ENCODE results near the gene RASA3. TPM values are rescaled to one million over a fixed set of nuclear protein-coding genes. Genes with fewer than 3 reads are reported as not detected.
A peak's percentile ranks its signal among the peaks of the same experiment; 100 is the strongest.

Gene RASA3
- total and polyA plus RNA-seq, 11 donors = 4.8 to 24.2 (median 9.7) TPM

DNA sequence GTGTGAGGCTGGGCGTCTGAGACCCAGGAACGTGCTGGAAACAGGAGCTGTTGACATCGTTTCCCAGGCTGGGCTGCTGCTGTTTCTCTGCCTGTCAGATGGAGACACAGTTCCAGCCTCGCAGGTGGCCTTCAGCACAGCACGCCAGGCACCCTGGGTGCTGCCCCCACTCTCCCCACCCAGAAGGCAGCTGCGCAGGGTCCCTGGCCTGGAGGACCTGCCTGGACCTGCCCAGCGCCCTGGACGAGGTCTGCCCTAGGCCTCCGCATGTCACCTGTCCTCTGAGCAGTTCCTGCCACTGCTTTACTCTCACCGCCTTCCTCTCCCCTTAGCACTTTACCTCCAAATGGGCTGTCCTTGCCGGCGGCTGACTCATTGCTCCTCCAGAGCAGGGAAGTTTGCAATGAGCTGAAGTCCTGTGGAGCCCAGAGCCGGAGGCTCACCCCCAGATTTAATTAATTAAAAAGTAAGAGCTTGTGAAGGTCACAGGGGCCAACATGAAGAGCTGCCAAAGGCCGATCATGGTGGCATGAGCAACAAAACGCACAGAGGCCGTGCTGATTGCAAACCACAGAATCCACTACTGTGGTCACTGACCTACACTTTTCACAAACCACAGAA, 190.7 kb downstream of the RASA3 start:
- Histone ChIP-seq H3K27me3 (no peaks in the 10 kb centered on the region), H3K9me3 (no peaks in the 10 kb centered on the region), H3K4me1 (peaks cover 0 to 17% (median 4%) of the 10 kb centered on the region in 12 donors), H3K36me3 (no peaks in the 10 kb centered on the region), H3K27ac (no peak overlapping the region), H3K4me3 (no peak overlapping the region)
- TF ChIP-seq POLR2A (IDR thresholded peaks at IDR 0.05) = no peak
- TF ChIP-seq, protein P1, sequence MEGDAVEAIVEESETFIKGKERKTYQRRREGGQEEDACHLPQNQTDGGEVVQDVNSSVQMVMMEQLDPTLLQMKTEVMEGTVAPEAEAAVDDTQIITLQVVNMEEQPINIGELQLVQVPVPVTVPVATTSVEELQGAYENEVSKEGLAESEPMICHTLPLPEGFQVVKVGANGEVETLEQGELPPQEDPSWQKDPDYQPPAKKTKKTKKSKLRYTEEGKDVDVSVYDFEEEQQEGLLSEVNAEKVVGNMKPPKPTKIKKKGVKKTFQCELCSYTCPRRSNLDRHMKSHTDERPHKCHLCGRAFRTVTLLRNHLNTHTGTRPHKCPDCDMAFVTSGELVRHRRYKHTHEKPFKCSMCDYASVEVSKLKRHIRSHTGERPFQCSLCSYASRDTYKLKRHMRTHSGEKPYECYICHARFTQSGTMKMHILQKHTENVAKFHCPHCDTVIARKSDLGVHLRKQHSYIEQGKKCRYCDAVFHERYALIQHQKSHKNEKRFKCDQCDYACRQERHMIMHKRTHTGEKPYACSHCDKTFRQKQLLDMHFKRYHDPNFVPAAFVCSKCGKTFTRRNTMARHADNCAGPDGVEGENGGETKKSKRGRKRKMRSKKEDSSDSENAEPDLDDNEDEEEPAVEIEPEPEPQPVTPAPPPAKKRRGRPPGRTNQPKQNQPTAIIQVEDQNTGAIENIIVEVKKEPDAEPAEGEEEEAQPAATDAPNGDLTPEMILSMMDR (IDR thresholded peaks at IDR 0.05) = no peak
- whole genome bisulfite sequencing, 4 donors = 79 to 87% (median 85%) methylated on average over 11 to 16 of the region's 16 CpGs
- DNase-seq = peak in 2 of 5 donors; percentile 19 to 46
- intact Hi-C loops (cut with DNase I) = no loop called here
- ATAC-seq = no peak

DNA sequence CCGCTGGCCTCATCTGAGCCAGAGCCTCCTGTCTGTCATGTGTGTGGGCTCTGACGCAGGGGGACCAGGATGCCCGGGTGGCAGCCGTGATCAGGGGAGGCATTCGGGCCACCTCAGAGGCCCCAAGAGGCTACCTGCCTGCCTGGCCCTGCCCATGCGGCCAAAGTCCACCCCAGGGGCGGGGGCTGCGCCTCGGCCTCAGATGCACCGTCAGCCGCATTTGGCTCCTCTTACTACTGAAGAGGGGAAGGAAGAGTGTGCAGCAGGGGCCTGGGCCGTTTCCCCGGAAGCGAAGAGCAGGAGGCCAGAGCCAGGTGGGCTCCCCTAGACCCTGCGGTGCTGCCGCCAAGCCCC, 192.5 kb downstream of the RASA3 start:
- TF ChIP-seq POLR2A (IDR thresholded peaks at IDR 0.05) = no peak
- TF ChIP-seq, protein P1 (IDR thresholded peaks at IDR 0.05) = no peak
- Histone ChIP-seq H3K4me1 (peaks cover 0 to 34% (median 12%) of the 10 kb centered on the region in 12 donors), H3K36me3 (no peaks in the 10 kb centered on the region), H3K9me3 (no peaks in the 10 kb centered on the region), H3K4me3 (no peak overlapping the region), H3K27ac (no peak overlapping the region), H3K27me3 (no peaks in the 10 kb centered on the region)
- intact Hi-C loops (cut with DNase I) = no loop called here
- peak in 2 of 5 donors; percentile 20 to 52 for DNase-seq
- WGBS, 4 donors = 78 to 98% (median 82%) methylated on average over 10 to 16 of the region's 16 CpGs
- no peak for ATAC-seq

DNA sequence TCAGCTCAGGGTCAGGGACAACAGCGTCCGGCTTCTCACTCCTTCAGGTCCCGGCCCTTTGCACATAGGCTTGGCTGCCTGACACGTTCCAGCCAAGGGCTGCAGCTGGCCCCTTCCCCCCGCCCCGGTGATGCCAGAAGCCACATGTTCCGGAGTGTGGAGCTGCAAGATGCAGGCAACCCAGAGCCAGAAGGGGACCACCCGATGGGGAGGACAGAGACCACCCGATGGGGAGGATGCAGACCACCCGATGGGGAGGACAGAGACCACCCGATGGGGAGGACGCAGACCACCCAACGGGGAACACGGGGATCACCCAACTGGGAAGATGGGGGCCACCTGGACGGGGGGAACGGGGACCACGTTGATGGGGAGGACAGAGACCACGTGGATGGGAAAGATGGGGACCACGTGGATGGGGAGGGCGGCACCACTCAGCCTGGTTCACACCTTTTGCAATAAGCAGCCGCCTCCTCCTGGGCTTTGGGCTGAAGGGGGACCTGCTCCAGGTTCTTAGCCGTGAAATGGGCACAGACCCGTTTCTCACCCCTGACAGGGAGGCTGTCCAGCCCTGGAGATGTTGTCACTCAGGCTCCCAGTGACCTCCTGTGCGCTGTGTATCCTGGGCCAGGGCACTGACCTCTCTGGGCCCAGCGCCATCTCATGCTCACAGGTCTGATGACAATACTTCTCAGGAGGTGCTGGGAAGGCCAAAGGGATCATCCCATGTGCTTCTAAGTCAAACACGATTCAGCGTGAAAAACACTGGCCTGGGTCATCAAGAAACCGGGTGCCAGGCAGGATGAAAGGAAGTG, 193.1 kb downstream of the RASA3 start:
- Histone ChIP-seq H3K27me3 (no peaks in the 10 kb centered on the region), H3K9me3 (no peaks in the 10 kb centered on the region), H3K36me3 (no peaks in the 10 kb centered on the region), H3K4me1 (peaks cover 0 to 39% (median 13%) of the 10 kb centered on the region in 12 donors), H3K27ac (no peak overlapping the region), H3K4me3 (no peak overlapping the region)
- intact Hi-C loops (cut with DNase I) = no loop called here
- 74 to 82% (median 78%) methylated on average over 25 to 28 of the region's 28 CpGs for WGBS, 4 donors
- DNase-seq (peak in 2 of 5 donors; percentile 24 to 42), ATAC-seq (peak in 1 of 4 donors; percentile 14)
- TF ChIP-seq, protein P1 (IDR thresholded peaks at IDR 0.05) = no peak
- no peak for TF ChIP-seq POLR2A (IDR thresholded peaks at IDR 0.05)

DNA sequence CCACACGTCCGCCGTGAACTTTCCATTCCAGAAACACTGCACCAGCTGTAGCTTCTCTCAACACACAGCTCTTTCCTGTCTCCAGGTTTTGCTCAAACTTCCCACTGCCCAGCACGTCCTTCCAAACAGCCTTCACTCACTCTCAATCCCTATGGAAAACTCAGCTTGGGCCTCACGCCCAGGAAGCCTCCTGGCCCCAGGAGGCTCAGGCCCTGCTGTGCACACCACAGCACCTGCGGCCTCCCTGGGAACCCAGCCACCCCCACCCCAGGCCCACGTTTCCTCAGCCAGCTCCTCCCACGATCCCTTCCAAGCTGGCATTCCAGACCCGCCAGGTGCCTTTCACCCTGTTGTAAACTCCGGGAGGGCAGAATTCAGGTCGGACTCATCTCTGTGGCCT, 193.7 kb downstream of the RASA3 start:
- H3K4me3 ChIP-seq = no peak overlapping the region
- 53 to 58% (median 55%) methylated on average over 9 to 11 of the region's 11 CpGs for WGBS, 4 donors
- DNase-seq = peak in 2 of 5 donors; percentile 29 to 35
- peak in 2 of 4 donors; percentile 11 to 24 for ATAC-seq
- intact Hi-C loops (cut with DNase I) = no loop called here
- H3K36me3 ChIP-seq = no peaks in the 10 kb centered on the region
- no peaks in the 10 kb centered on the region for H3K9me3 ChIP-seq
- H3K4me1 ChIP-seq = peaks cover 0 to 39% (median 13%) of the 10 kb centered on the region in 12 donors
- no peak overlapping the region for H3K27ac ChIP-seq
- no peak for TF ChIP-seq POLR2A (IDR thresholded peaks at IDR 0.05)
- TF ChIP-seq, protein P1 (IDR thresholded peaks at IDR 0.05) = no peak
- no peaks in the 10 kb centered on the region for H3K27me3 ChIP-seq
